H1 (cell line): ENCODE measurements around the gene GALNT2. TPM values are rescaled to one million over a fixed set of nuclear protein-coding genes. Genes with fewer than 3 reads are reported as not detected.

Source experiments
- CTCF ChIA-PET: fragments of 300-600 bp; sonication (Branson Sonifier 250); formaldehyde crosslinking; loops from one replicate; lab custom pipeline; 2021; ENCODE audit not compliant: partially characterized antibody; lab: Charles Lee
- POLR2A ChIA-PET: fragments of 300-600 bp; sonication (Branson Sonifier 250); formaldehyde crosslinking; loops from one replicate; lab custom pipeline; 2021; ENCODE audit warnings: inconsistent platforms; ENCODE audit not compliant: partially characterized antibody; lab: Charles Lee
- DNase-seq, 2 experiments: peaks; one replicate each; pipeline versions ENCODE4 v3.0.0 to v3.0.0-alpha.2; 2010 to 2022; ENCODE audit warnings: low spot score in 2 of 2, low read depth in 1 of 2, mixed read lengths in 1 of 2
- FAIRE-seq: peaks from 2 replicates; lab custom pipeline; 2011; peaks lifted over from hg19 to GRCh38; lab: Jason Lieb, UNC
- H2AFZ ChIP-seq: 2 replicates; pipeline ENCODE4 v1.8.1; 2012; ENCODE audit warnings: low read length, inconsistent platforms
- H2AK5ac ChIP-seq: 2 replicates; pipeline ENCODE4 v1.6.1; 2013; ENCODE audit warnings: low read depth, low read length
- H2BK120ac ChIP-seq: replicated peaks from 2 replicates; pipeline ENCODE3; 2013; ENCODE audit warnings: low read depth, low read length, inconsistent platforms
- H2BK12ac ChIP-seq: 2 replicates; pipeline ENCODE4 v1.6.1; 2013; ENCODE audit warnings: low read depth, low read length
- H2BK15ac ChIP-seq: 2 replicates; pipeline ENCODE4 v1.6.1; 2013; ENCODE audit warnings: low read length
- H2BK20ac ChIP-seq: 2 replicates; pipeline ENCODE4 v1.6.1; 2013; ENCODE audit warnings: low read length
- H2BK5ac ChIP-seq: 2 replicates; pipeline ENCODE4 v1.6.1; 2013; ENCODE audit warnings: low read depth, low read length
- H3K14ac ChIP-seq: 2 replicates; pipeline ENCODE4 v1.6.1; 2013; ENCODE audit warnings: inconsistent platforms; ENCODE audit not compliant: insufficient read length
- H3K18ac ChIP-seq: 2 replicates; pipeline ENCODE4 v1.6.1; 2013; ENCODE audit warnings: low read length; ENCODE audit errors: extremely low read depth
- H3K23ac ChIP-seq: 2 replicates; pipeline ENCODE4 v1.6.1; 2013; ENCODE audit warnings: inconsistent platforms; ENCODE audit not compliant: insufficient read length
- H3K23me2 ChIP-seq: 2 replicates; pipeline ENCODE4 v1.6.1; 2013; ENCODE audit warnings: low read depth, low read length
- H3K27ac ChIP-seq: 2 replicates; pipeline ENCODE4 v1.6.1; 2011; ENCODE audit warnings: low read depth, low read length, inconsistent platforms
- H3K27me3 ChIP-seq, 4 experiments: replicated peaks in 1 of 4; 1 replicate in 1 of 4; 2 replicates in 3 of 4; pipeline versions ENCODE4 v1.6.1 to v1.8.1; 2011 to 2013; ENCODE audit warnings: low read length in 3 of 4, mild to moderate bottlenecking in 3 of 4, inconsistent platforms in 2 of 4, mixed read lengths in 2 of 4, moderate library complexity in 1 of 4; ENCODE audit not compliant: control insufficient read depth in 3 of 4, insufficient read depth in 3 of 4; ENCODE audit errors: extremely low read depth in 1 of 4
- H3K36me3 ChIP-seq, 4 experiments: 2 replicates each; pipeline versions ENCODE4 v1.6.1 to v1.8.1; 2011 to 2013; ENCODE audit warnings: mild to moderate bottlenecking in 4 of 4, low read length in 3 of 4, moderate library complexity in 2 of 4, control low read depth in 1 of 4, inconsistent platforms in 1 of 4; ENCODE audit not compliant: insufficient read depth in 4 of 4, control insufficient read depth in 2 of 4
- H3K4ac ChIP-seq: replicated peaks from 2 replicates; pipeline ENCODE3; 2013; ENCODE audit warnings: low read length, low read depth, mixed read lengths, inconsistent platforms; ENCODE audit not compliant: insufficient read length
- H3K4me1 ChIP-seq, 4 experiments: replicated peaks in 1 of 4; 1 replicate in 1 of 4; 2 replicates in 3 of 4; pipeline versions ENCODE4 v1.6.1 to v1.8.1; 2011 to 2013; ENCODE audit warnings: low read length in 3 of 4, inconsistent platforms in 2 of 4, mixed read lengths in 1 of 4; ENCODE audit not compliant: insufficient read depth in 4 of 4, control insufficient read depth in 3 of 4
- H3K4me2 ChIP-seq, 2 experiments: 2 replicates each; pipeline versions ENCODE4 v1.6.1 to v1.8.1; 2011 to 2013; ENCODE audit warnings: low read depth in 2 of 2, low read length in 2 of 2, control low read depth in 1 of 2, inconsistent platforms in 1 of 2, mild to moderate bottlenecking in 1 of 2; ENCODE audit not compliant: insufficient read depth in 1 of 2
- H3K4me3 ChIP-seq, 4 experiments: fragments of 200-600, 300-600 bp in 1 of 4; sonication (generic), shearing (Covaris generic), sonication (Bioruptor Twin) in 1 of 4; 2 replicates each; pipeline versions ENCODE4 v1.5.1 to v1.8.1; 2011 to 2016; ENCODE audit warnings: low read length in 4 of 4, low read depth in 3 of 4, control low read depth in 2 of 4, inconsistent platforms in 2 of 4, mild to moderate bottlenecking in 2 of 4, mixed read lengths in 1 of 4, moderate library complexity in 1 of 4; ENCODE audit not compliant: insufficient read depth in 2 of 4; ENCODE audit errors: extremely low read depth in 1 of 4
- H3K56ac ChIP-seq: replicated peaks from 2 replicates; pipeline ENCODE3; 2013; ENCODE audit warnings: low read depth, mild to moderate bottlenecking, mixed read lengths, low read length, inconsistent platforms; ENCODE audit not compliant: insufficient read length
- H3K79me1 ChIP-seq: 2 replicates; pipeline ENCODE4 v1.6.1; 2013; ENCODE audit warnings: low read depth, low read length, control low read depth
- H3K79me2 ChIP-seq, 2 experiments: 2 replicates each; pipeline versions ENCODE4 v1.6.1 to v1.8.1; 2012 to 2013; ENCODE audit warnings: low read length in 2 of 2, mild to moderate bottlenecking in 2 of 2, inconsistent platforms in 1 of 2; ENCODE audit not compliant: insufficient read depth in 2 of 2, control insufficient read depth in 1 of 2
- H3K9ac ChIP-seq, 4 experiments: replicated peaks in 1 of 4; 1 replicate in 1 of 4; 2 replicates in 3 of 4; pipeline versions ENCODE4 v1.6.1 to v1.8.1; 2011 to 2013; ENCODE audit warnings: low read depth in 3 of 4, low read length in 3 of 4, control low read depth in 2 of 4, mild to moderate bottlenecking in 2 of 4, moderate library complexity in 2 of 4, inconsistent platforms in 1 of 4; ENCODE audit errors: extremely low read depth in 1 of 4
- H3K9me3 ChIP-seq, 2 experiments: 2 replicates each; pipeline versions ENCODE4 v1.6.1 to v1.8.1; 2012 to 2013; ENCODE audit warnings: mild to moderate bottlenecking in 2 of 2, moderate library complexity in 2 of 2, control low read depth in 1 of 2, inconsistent platforms in 1 of 2, low read depth in 1 of 2, low read length in 1 of 2, mixed read lengths in 1 of 2; ENCODE audit not compliant: insufficient read depth in 2 of 2
- H4K20me1 ChIP-seq, 2 experiments: replicated peaks in 1 of 2; 2 replicates each; pipeline versions ENCODE3 to v1.8.1; 2011 to 2013; ENCODE audit warnings: inconsistent platforms in 2 of 2, low read length in 2 of 2, mild to moderate bottlenecking in 1 of 2; ENCODE audit not compliant: insufficient read depth in 2 of 2, control insufficient read depth in 1 of 2
- H4K5ac ChIP-seq: 2 replicates; pipeline ENCODE4 v1.6.1; 2013; ENCODE audit warnings: low read length, low read depth, mixed read lengths, inconsistent platforms; ENCODE audit not compliant: insufficient read length
- H4K8ac ChIP-seq: 2 replicates; pipeline ENCODE4 v1.8.0; 2013; ENCODE audit warnings: mild to moderate bottlenecking, moderate library complexity, low read length, inconsistent platforms; ENCODE audit not compliant: insufficient read depth; ENCODE audit errors: extremely low read depth
- H4K91ac ChIP-seq: replicated peaks from 2 replicates; pipeline ENCODE3; 2013; ENCODE audit warnings: low read length, mixed read lengths, inconsistent platforms; ENCODE audit not compliant: insufficient read length
- BACH1 ChIP-seq: IDR thresholded peaks from 2 replicates; pipeline ENCODE4 v1.6.1; 2012; ENCODE audit warnings: low read length, improper control_type of control experiment
- BRCA1 ChIP-seq: IDR thresholded peaks from 2 replicates; pipeline ENCODE4 v1.6.1; 2012; ENCODE audit warnings: low read depth, low read length, improper control_type of control experiment
- CTBP2 ChIP-seq: IDR thresholded peaks from 2 replicates; pipeline ENCODE4 v1.7.0; 2011; ENCODE audit warnings: borderline replicate concordance, mild to moderate bottlenecking, moderate library complexity, mixed read lengths, low read length; ENCODE audit not compliant: insufficient read depth, insufficient read length
- WGBS, 2 experiments: shearing (Covaris generic) in 1 of 2; methylation state at CpG; one replicate each; pipeline versions ENCODE4 v1.1.6 to v1.1.7; 2013 to 2015; ENCODE audit warnings: low lambda C conversion rate in 2 of 2, mixed read lengths in 2 of 2, inconsistent platforms in 1 of 2, low coverage in 1 of 2, missing lambda C conversion rate in 1 of 2; ENCODE audit not compliant: insufficient replicate concordance in 2 of 2, insufficient coverage in 1 of 2, insufficient read length in 1 of 2; ENCODE audit errors: extremely low coverage in 1 of 2, missing lambda C conversion rate in 1 of 2; 5-methylcytosine and 5-hydroxymethylcytosine counted together
- polyA plus RNA-seq, 7 experiments: library from polyadenylated mRNA; depleted of rRNA in 3 of 7; stranded (reverse) in 5 of 7; unstranded in 2 of 7; fragments of >200 nt in 5 of 7; fragments of 200-250 nt in 2 of 7; gene quantifications; 1 replicate in 5 of 7; 2 replicates in 1 of 7; 4 replicates in 1 of 7; pipeline versions ENCODE4 v1.2.1 to v1.2.3, GENCODE V29; 2011 to 2013; ENCODE audit warnings: missing spikeins in 2 of 7, mixed read lengths in 2 of 7
- total RNA-seq: library from RNA; stranded (reverse); fragmentation: NEBNext Ultra II Directional; extraction: Animal tissue kit (Norgen Biotek cat#: 25700); gene quantifications from 2 replicates; pipeline ENCODE4 v1.2.1, GENCODE V29; 2021
- TF ChIP-seq, protein P1 (sequence below): IDR thresholded peaks from 2 replicates; pipeline ENCODE4 v1.6.1; 2012; ENCODE audit warnings: low read length, inconsistent platforms

The GALNT2 gene
- total and polyA plus RNA-seq, 2 of the 8 experiments (the other 6 are each of a cell fraction or from before 2014, with no cell fraction given) = 34.5 to 75.3 TPM

DNA sequence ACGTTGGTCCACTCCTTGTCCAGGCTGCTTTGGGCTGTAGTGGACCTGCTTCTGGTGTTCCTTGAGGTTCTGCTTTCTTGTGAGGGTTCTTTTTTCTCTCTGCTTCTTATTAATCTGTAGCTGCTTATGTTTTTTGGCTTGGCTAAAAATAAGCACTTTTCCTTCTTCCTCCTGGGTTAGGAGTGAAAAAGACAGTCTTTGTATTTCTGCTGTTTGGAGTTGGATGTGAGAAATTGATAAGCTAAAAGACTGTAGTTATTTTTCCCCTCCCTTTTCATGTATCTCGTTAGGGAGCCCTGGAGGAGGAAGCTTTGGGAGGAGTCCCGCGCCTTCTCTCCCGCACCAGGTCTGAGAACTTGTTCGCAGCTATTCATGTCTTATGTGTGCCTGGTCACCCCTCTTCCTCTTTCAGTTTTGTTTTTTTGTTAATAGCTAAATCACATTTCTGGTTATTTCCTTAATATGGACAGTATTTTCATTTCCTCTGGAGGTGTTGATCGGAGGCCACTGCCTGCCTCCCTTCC is 79.0 kb downstream of the GALNT2 start:
- no peak overlapping the region for H3K23ac ChIP-seq
- H2BK12ac ChIP-seq = no peak overlapping the region
- H3K14ac ChIP-seq = no peak overlapping the region
- H3K27ac ChIP-seq = no peak overlapping the region
- H2BK5ac ChIP-seq = 0 out of 2 replicates have a peak overlapping the region, but pooled peaks have one; percentile 52
- no peak overlapping the region for H3K56ac ChIP-seq
- no peak overlapping the region; the same call in 1 of the 2 replicates for H4K8ac ChIP-seq
- H3K27me3 ChIP-seq = no peaks in the 10 kb centered on the region
- no peak overlapping the region for H4K5ac ChIP-seq
- H3K79me1 ChIP-seq = peaks cover 20% of the 10 kb centered on the region
- no peak for FAIRE-seq
- CTCF ChIA-PET = interaction anchor here (0.8 to 2.7 kb wide), 4 partner anchors 10 to 25 kb away, joined by 3 to 12 read pairs (median 6); no protein-coding TSS in a partner anchor
- H3K79me2 ChIP-seq = peaks cover 0 to 67% of the 10 kb centered on the region in 2 experiments; a peak in 2 of 4 replicates
- no peak overlapping the region for H2AFZ ChIP-seq
- no peaks in the 10 kb centered on the region for H3K23me2 ChIP-seq
- no peak for DNase-seq
- H3K4ac ChIP-seq = no peak overlapping the region
- WGBS, 2 experiments = 89% methylated on average over 7 of the region's 7 CpGs; no CpG with 5 or more reads in 1 of the 2 experiments
- no peak overlapping the region for H2BK120ac ChIP-seq
- H2BK20ac ChIP-seq = no peak overlapping the region
- H4K20me1 ChIP-seq = peaks cover 0 to 9% of the 10 kb centered on the region in 2 experiments
- H3K4me2 ChIP-seq = no peak overlapping the region
- 0 out of 2 replicates have a peak overlapping the region, but pooled peaks have one; percentile 53 for H2AK5ac ChIP-seq
- no peak overlapping the region for H3K18ac ChIP-seq
- H3K4me1 ChIP-seq = peaks cover 0 to 17% (median 10%) of the 10 kb centered on the region in 4 experiments; a peak in 4 of 7 replicates
- POLR2A ChIA-PET = no interaction called here
- no peak overlapping the region for H4K91ac ChIP-seq
- no peaks in the 10 kb centered on the region for H3K9me3 ChIP-seq
- H3K36me3 ChIP-seq = no peaks in the 10 kb centered on the region
- no peak overlapping the region for H3K4me3 ChIP-seq
- H2BK15ac ChIP-seq = no peak overlapping the region
- no peak overlapping the region for H3K9ac ChIP-seq
- TF ChIP-seq CTBP2 (no peak), BACH1 (no peak), BRCA1 (no peak)
- TF ChIP-seq, protein P1, sequence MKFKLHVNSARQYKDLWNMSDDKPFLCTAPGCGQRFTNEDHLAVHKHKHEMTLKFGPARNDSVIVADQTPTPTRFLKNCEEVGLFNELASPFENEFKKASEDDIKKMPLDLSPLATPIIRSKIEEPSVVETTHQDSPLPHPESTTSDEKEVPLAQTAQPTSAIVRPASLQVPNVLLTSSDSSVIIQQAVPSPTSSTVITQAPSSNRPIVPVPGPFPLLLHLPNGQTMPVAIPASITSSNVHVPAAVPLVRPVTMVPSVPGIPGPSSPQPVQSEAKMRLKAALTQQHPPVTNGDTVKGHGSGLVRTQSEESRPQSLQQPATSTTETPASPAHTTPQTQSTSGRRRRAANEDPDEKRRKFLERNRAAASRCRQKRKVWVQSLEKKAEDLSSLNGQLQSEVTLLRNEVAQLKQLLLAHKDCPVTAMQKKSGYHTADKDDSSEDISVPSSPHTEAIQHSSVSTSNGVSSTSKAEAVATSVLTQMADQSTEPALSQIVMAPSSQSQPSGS = no peak
